Fibroblast of lung (primary cell): ENCODE measurements around the gene AKAP10. TPM values are rescaled to one million over a fixed set of nuclear protein-coding genes. Genes with fewer than 3 reads are reported as not detected.
"Not testable (repeated sequence)": the region's sequence is repeated elsewhere in the genome, so short reads cannot be mapped to it uniquely, and the experiment has no call there.

ENCODE experiments used
- DNase-seq, 2 donors: peaks; one replicate each; pipeline versions ENCODE4 v3.0.0 to v3.0.0-alpha.2; 2010; ENCODE audit warnings: low read depth in 2 of 2
- H2AFZ ChIP-seq: 2 replicates; pipeline ENCODE4 v1.5.1; 2012; ENCODE audit warnings: low read length, control low read depth, inconsistent platforms
- H3K27ac ChIP-seq: 2 replicates; pipeline ENCODE4 v1.5.1; 2011; ENCODE audit warnings: low read length, control low read depth; ENCODE audit not compliant: insufficient read depth
- H3K27me3 ChIP-seq: 2 replicates; pipeline ENCODE4 v1.5.1; 2011; ENCODE audit warnings: mild to moderate bottlenecking, low read length; ENCODE audit not compliant: control insufficient read depth, insufficient read depth
- H3K36me3 ChIP-seq: 2 replicates; pipeline ENCODE4 v1.5.1; 2011; ENCODE audit warnings: low read length; ENCODE audit not compliant: control insufficient read depth, insufficient read depth
- H3K4me1 ChIP-seq: 2 replicates; pipeline ENCODE4 v1.5.1; 2011; ENCODE audit warnings: low read length; ENCODE audit not compliant: control insufficient read depth, insufficient read depth; ENCODE audit errors: extremely low read depth
- H3K4me2 ChIP-seq: 2 replicates; pipeline ENCODE4 v1.5.1; 2011; ENCODE audit warnings: low read length, control low read depth; ENCODE audit not compliant: insufficient read depth; ENCODE audit errors: extremely low read depth
- H3K4me3 ChIP-seq, 4 experiments: fragments of 200-600 bp in 1 of 4; sonication (generic) in 1 of 4; replicated peaks in 1 of 4; 2 replicates each; pipeline ENCODE4 v1.5.1; 2011 to 2016; ENCODE audit warnings: low read length in 4 of 4, low read depth in 3 of 4, mild to moderate bottlenecking in 3 of 4, control low read depth in 2 of 4, inconsistent platforms in 1 of 4, mixed read lengths in 1 of 4; ENCODE audit not compliant: insufficient read depth in 1 of 4; ENCODE audit errors: control extremely low read depth in 1 of 4
- H3K79me2 ChIP-seq: 2 replicates; pipeline ENCODE4 v1.5.1; 2012; ENCODE audit warnings: mild to moderate bottlenecking, low read length, inconsistent platforms; ENCODE audit not compliant: control insufficient read depth, insufficient read depth
- H3K9ac ChIP-seq: 2 replicates; pipeline ENCODE4 v1.5.1; 2011; ENCODE audit warnings: mild to moderate bottlenecking, low read length, control low read depth; ENCODE audit not compliant: insufficient read depth
- H3K9me3 ChIP-seq: 2 replicates; pipeline ENCODE4 v1.5.1; 2012; ENCODE audit warnings: low read depth, low read length; ENCODE audit not compliant: control insufficient read depth, insufficient read depth
- H4K20me1 ChIP-seq: 2 replicates; pipeline ENCODE4 v1.5.1; 2011; ENCODE audit warnings: low read length; ENCODE audit not compliant: control insufficient read depth, insufficient read depth; ENCODE audit errors: extremely low read depth
- EZH2 ChIP-seq: IDR thresholded peaks from 2 replicates; pipeline ENCODE4 v1.5.1; 2012; ENCODE audit warnings: low read length, control low read depth, mild to moderate bottlenecking; ENCODE audit errors: missing control alignments
- polyA plus RNA-seq, 2 donors: library from polyadenylated mRNA; depleted of rRNA in 1 of 2; stranded (reverse) in 1 of 2; unstranded in 1 of 2; fragments of >200 nt; gene quantifications; 2 replicates each; pipeline ENCODE4 v1.2.1, GENCODE V29; 2011 to 2012; ENCODE audit warnings: missing spikeins in 1 of 2
- total RNA-seq: library from RNA; depleted of rRNA; stranded (reverse); fragments of >200 nt; gene quantifications from 2 replicates; pipeline ENCODE4 v1.2.1, GENCODE V29; 2014
- TF ChIP-seq, protein P1 (sequence below), 2 donors: IDR thresholded peaks in 1 of 2; conservative IDR thresholded peaks in 1 of 2; 1 replicate in 1 of 2; 2 replicates in 1 of 2; pipeline ENCODE4 v1.5.1; 2011 to 2012; ENCODE audit warnings: low read length in 2 of 2, control low read depth in 1 of 2, inconsistent platforms in 1 of 2, low read depth in 1 of 2, mild to moderate bottlenecking in 1 of 2

AKAP10 gene
- total and polyA plus RNA-seq, 2 donors (not counting 1 experiment from before 2014, with no cell fraction given): 19.0 to 29.2 TPM

DNA sequence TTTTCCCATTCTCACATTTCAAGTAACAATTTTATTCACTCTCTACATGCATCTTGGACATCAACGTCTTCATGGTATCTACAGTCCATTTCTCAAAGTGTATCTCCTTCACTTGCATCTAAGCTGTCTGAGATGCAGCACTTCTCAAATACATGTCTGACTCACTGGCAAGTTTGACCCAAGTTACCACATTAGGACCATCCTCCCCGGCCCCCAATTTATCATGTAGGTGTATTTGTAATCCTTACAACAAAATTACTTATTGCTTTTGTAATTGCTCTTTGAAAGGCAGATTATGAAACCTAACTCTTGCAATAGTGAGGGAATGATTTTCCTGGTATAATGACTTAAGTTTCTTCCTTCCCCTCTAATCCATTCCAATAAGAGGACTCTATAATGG lies 80.9 kb downstream of the AKAP10 start:
- Histone ChIP-seq H3K9me3 (no peaks in the 10 kb centered on the region), H3K4me1 (peaks cover 6% of the 10 kb centered on the region), H4K20me1 (no peaks in the 10 kb centered on the region), H3K4me2 (no peak overlapping the region), H3K27ac (no peak overlapping the region), H3K9ac (no peak overlapping the region), H3K79me2 (no peaks in the 10 kb centered on the region), H2AFZ (no peak overlapping the region), H3K4me3 (no peak overlapping the region), H3K27me3 (no peaks in the 10 kb centered on the region), H3K36me3 (peaks cover 1% of the 10 kb centered on the region)
- DNase-seq: no peak
- TF ChIP-seq, protein P1, sequence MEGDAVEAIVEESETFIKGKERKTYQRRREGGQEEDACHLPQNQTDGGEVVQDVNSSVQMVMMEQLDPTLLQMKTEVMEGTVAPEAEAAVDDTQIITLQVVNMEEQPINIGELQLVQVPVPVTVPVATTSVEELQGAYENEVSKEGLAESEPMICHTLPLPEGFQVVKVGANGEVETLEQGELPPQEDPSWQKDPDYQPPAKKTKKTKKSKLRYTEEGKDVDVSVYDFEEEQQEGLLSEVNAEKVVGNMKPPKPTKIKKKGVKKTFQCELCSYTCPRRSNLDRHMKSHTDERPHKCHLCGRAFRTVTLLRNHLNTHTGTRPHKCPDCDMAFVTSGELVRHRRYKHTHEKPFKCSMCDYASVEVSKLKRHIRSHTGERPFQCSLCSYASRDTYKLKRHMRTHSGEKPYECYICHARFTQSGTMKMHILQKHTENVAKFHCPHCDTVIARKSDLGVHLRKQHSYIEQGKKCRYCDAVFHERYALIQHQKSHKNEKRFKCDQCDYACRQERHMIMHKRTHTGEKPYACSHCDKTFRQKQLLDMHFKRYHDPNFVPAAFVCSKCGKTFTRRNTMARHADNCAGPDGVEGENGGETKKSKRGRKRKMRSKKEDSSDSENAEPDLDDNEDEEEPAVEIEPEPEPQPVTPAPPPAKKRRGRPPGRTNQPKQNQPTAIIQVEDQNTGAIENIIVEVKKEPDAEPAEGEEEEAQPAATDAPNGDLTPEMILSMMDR (conservative IDR thresholded peaks at IDR 0.05 in 1 of 2, IDR thresholded peaks at IDR 0.05 in 1 of 2; ENCODE audit: low read depth in 1 of 2, low read length in 2 of 2): no peak
- no peak for TF ChIP-seq EZH2

DNA sequence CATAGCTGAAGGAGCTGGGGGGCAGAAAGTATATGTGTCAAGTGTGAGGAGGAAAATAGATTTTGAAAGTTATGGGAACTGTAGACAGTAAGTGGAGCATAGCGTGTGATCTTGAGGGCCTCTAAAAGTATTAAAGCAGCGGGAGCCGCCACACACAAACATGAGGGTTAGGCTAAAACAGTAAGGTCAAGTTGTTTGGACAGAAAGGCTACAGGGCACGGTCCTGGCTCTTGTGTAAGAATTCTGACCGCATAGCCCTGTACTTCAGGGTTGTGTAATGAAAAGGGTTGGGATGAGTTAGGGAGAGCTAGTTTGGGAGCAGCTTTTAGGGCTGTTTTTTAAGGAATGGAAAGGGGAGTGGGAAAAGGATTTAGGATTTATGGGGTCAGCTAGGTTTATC lies 87.1 kb downstream of the AKAP10 start:
- DNase-seq, H4K20me1 ChIP-seq, H3K4me2 ChIP-seq, H3K27me3 ChIP-seq, H3K9ac ChIP-seq, H3K4me3 ChIP-seq, H3K79me2 ChIP-seq, H3K4me1 ChIP-seq, H2AFZ ChIP-seq, H3K36me3 ChIP-seq, H3K9me3 ChIP-seq, H3K27ac ChIP-seq: not testable (repeated sequence)

DNA sequence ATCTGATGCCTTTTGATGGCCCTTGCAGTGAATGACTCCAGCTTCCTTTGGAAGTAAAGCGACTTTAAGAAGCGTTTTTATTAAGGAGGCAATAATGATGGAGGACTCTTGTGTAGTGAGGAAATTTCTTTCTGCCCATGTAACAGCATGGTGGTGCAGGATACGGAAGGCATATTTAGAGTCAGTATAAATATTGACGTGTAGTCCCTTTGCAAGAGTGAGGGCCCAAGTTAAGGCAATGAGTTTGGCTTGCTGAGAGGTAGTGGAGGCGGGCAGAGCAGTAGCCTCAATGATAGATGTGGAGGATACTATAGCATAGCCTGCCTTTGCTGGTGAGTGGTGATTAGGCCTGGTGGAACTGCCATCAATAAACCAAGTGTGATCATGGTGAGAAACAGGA lies 87.6 kb downstream of the AKAP10 start:
- not testable (repeated sequence) for H3K9me3 ChIP-seq, H3K27ac ChIP-seq, H3K4me3 ChIP-seq, H3K4me1 ChIP-seq, H2AFZ ChIP-seq, H3K79me2 ChIP-seq, H3K4me2 ChIP-seq, H3K36me3 ChIP-seq, H3K27me3 ChIP-seq, DNase-seq, H3K9ac ChIP-seq, H4K20me1 ChIP-seq

DNA sequence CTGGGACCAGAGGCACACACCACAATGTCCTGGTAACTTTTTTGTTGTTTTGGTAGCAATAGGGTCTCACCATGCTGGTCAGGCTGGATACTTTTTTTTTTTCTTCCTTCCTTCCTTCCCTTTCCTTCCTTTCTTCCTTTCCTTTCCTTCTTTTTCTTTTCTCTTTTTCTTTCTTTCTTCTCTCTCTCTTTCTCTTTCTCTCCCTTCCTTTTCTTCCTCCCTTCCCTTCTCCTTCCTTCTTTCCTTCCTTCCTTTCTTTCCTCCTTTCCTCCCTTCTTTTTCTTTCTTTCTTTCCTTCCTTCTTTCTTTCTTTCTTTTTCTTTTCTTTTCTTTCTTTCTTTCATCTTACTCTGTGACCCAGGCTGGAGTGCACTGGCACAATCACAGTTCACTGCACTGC lies 91.5 kb downstream of the AKAP10 start:
- Histone ChIP-seq H3K27me3 (no peaks in the 10 kb centered on the region), H4K20me1 (no peaks in the 10 kb centered on the region), H3K9me3 (no peaks in the 10 kb centered on the region), H3K4me1 (no peaks in the 10 kb centered on the region), H3K79me2 (no peaks in the 10 kb centered on the region), H3K27ac (no peak overlapping the region), H3K4me3 (no peak overlapping the region), H3K9ac (no peak overlapping the region), H3K36me3 (no peaks in the 10 kb centered on the region), H2AFZ (no peak overlapping the region), H3K4me2 (no peak overlapping the region)
- TF ChIP-seq, protein P1 (conservative IDR thresholded peaks at IDR 0.05 in 1 of 2, IDR thresholded peaks at IDR 0.05 in 1 of 2; ENCODE audit: low read depth in 1 of 2, low read length in 2 of 2): no peak
- TF ChIP-seq EZH2: no peak
- DNase-seq: no peak
